Neural progenitor cell (in vitro differentiated cells): Measurements from ENCODE around the gene MAGI2. TPM values are rescaled to one million over a fixed set of nuclear protein-coding genes. Genes with fewer than 3 reads are reported as not detected.

Source experiments
- DNase-seq: peaks from one replicate; pipeline ENCODE4 v3.0.0-alpha.2; 2016; ENCODE audit warnings: low spot score
- H2AFZ ChIP-seq: fragments of 200-600 bp; sonication (generic); replicated peaks from 2 replicates; pipeline ENCODE4 v1.6.1; 2016; ENCODE audit warnings: antibody characterized with exemption
- H3F3A ChIP-seq: fragments of 200-600 bp; sonication (generic); 2 replicates; pipeline ENCODE4 v1.6.1; 2016; ENCODE audit warnings: antibody characterized with exemption, low read depth
- H3K27ac ChIP-seq: fragments of 200-600 bp; sonication (generic); 2 replicates; pipeline ENCODE4 v1.5.1; 2016; ENCODE audit warnings: mild to moderate bottlenecking
- H3K27me3 ChIP-seq: fragments of 200-600 bp; sonication (generic); 2 replicates; pipeline ENCODE4 v1.6.1; 2016; ENCODE audit warnings: mild to moderate bottlenecking, moderate library complexity
- H3K36me3 ChIP-seq: fragments of 200-600 bp; sonication (generic); 2 replicates; pipeline ENCODE4 v1.5.1; 2016
- H3K4me1 ChIP-seq: fragments of 200-600 bp; sonication (generic); 2 replicates; pipeline ENCODE4 v1.6.1; 2016; ENCODE audit warnings: mixed run types
- H3K4me2 ChIP-seq: fragments of 200-600 bp; sonication (generic); 2 replicates; pipeline ENCODE4 v1.6.1; 2016
- H3K4me3 ChIP-seq: fragments of 200-600 bp; sonication (generic); 2 replicates; pipeline ENCODE4 v1.5.1; 2016
- H3K79me2 ChIP-seq: fragments of 200-600 bp; sonication (generic); 2 replicates; pipeline ENCODE4 v1.6.1; 2016; ENCODE audit warnings: low read depth
- H3K9ac ChIP-seq: fragments of 200-600 bp; sonication (generic); 2 replicates; pipeline ENCODE4 v1.6.1; 2016
- H3K9me3 ChIP-seq: fragments of 200-600 bp; sonication (generic); 2 replicates; pipeline ENCODE4 v1.5.1; 2016; ENCODE audit warnings: low read depth
- H4K20me1 ChIP-seq: fragments of 200-600 bp; sonication (generic); 2 replicates; pipeline ENCODE4 v1.6.1; 2016; ENCODE audit warnings: low read depth
- H3K27ac Mint-ChIP-seq: 3 replicates; pipeline ENCODE4 v1.8.0; 2021; ENCODE audit warnings: mixed read lengths
- H3K27me3 Mint-ChIP-seq: 2 replicates; pipeline ENCODE4 v1.8.0; 2022; ENCODE audit warnings: low read depth, mild to moderate bottlenecking, inconsistent platforms, moderate library complexity, mixed read lengths; ENCODE audit not compliant: insufficient read depth
- H3K36me3 Mint-ChIP-seq: 3 replicates; pipeline ENCODE4 v1.8.0; 2021; ENCODE audit warnings: mixed read lengths
- H3K4me1 Mint-ChIP-seq: 3 replicates; pipeline ENCODE4 v1.8.0; 2021; ENCODE audit warnings: mixed read lengths
- H3K4me3 Mint-ChIP-seq: 3 replicates; pipeline ENCODE4 v1.8.0; 2021; ENCODE audit warnings: mild to moderate bottlenecking, moderate library complexity, mixed read lengths
- H3K9me3 Mint-ChIP-seq: 3 replicates; pipeline ENCODE4 v1.8.0; 2020; ENCODE audit warnings: mixed read lengths
- CTCF ChIP-seq: fragments of 200-600 bp; sonication (generic); IDR thresholded peaks from 2 replicates; pipeline ENCODE4 v1.5.1; 2017; ENCODE audit warnings: antibody characterized with exemption, mild to moderate bottlenecking
- EZH2 ChIP-seq: fragments of 200-600 bp; sonication (generic); IDR thresholded peaks from 2 replicates; pipeline ENCODE4 v1.6.1; 2017; ENCODE audit warnings: antibody characterized with exemption, mild to moderate bottlenecking, moderate library complexity
- EZH2phosphoT487 ChIP-seq: fragments of 200-600 bp; sonication (generic); IDR thresholded peaks from 2 replicates; pipeline ENCODE4 v1.6.1; 2017; ENCODE audit warnings: antibody characterized with exemption
- total RNA-seq: library from RNA; depleted of rRNA; stranded (reverse); fragments of >200 nt; gene quantifications from 2 replicates; pipeline ENCODE4 v1.2.3, GENCODE V29; 2015; ENCODE audit warnings: low replicate concordance

MAGI2 gene
- total RNA-seq, 1 donor from 2014 or later, result 5.8 TPM

- no peak overlapping the region for H2AFZ ChIP-seq
- no peak overlapping the region for H3K4me3 ChIP-seq
- no peaks in the 10 kb centered on the region for H3K4me1 ChIP-seq
- TF ChIP-seq EZH2, result no peak
- TF ChIP-seq CTCF, result no peak
- no peak for TF ChIP-seq EZH2phosphoT487
- DNase-seq, result no peak
- H3K9me3 Mint-ChIP-seq, result no peaks in the 10 kb centered on the region
- no peak overlapping the region for H3K4me2 ChIP-seq
- no peaks in the 10 kb centered on the region for H3K27me3 ChIP-seq
- H3K9ac ChIP-seq, result no peak overlapping the region
- no peaks in the 10 kb centered on the region for H3K79me2 ChIP-seq
- H3K4me1 Mint-ChIP-seq, result no peaks in the 10 kb centered on the region
- H3K27ac ChIP-seq, result no peak overlapping the region
- no peaks in the 10 kb centered on the region for H3K36me3 ChIP-seq
- H4K20me1 ChIP-seq, result no peaks in the 10 kb centered on the region
- H3F3A ChIP-seq, result no peaks in the 10 kb centered on the region
- no peaks in the 10 kb centered on the region for H3K9me3 ChIP-seq
- H3K36me3 Mint-ChIP-seq, result no peaks in the 10 kb centered on the region
- no peaks in the 10 kb centered on the region for H3K27me3 Mint-ChIP-seq
- H3K4me3 Mint-ChIP-seq, result no peak overlapping the region
- no peak overlapping the region for H3K27ac Mint-ChIP-seq
Observed at GRCh38 chr7:79495544-79496272, 42.2 kb upstream of the MAGI2 start.

DNA sequence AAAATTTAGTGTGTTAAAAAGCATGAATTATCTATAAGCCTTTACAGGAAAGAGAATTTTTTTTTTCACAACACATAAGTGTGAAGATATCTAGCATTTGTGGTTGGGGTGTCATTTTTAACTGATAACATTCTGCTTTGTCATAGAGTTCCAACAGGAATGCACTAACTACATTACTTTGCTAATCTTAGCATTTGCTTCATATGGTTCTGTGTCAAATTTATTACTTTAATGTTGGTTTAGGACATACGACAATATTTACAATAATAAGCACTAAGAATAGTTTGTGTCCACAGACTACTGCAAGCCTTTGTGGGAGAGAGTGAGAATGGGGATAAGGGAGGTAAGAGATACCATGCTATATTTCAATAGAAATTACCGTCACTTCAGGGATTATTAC is 40.6 kb upstream of the MAGI2 start:
- no peaks in the 10 kb centered on the region for H3F3A ChIP-seq
- no peak overlapping the region for H2AFZ ChIP-seq
- no peak overlapping the region for H3K4me3 ChIP-seq
- H3K9me3 Mint-ChIP-seq, result no peaks in the 10 kb centered on the region
- H3K27ac Mint-ChIP-seq, result no peak overlapping the region
- H3K27ac ChIP-seq, result no peak overlapping the region
- H3K4me1 ChIP-seq, result no peaks in the 10 kb centered on the region
- H3K9me3 ChIP-seq, result no peaks in the 10 kb centered on the region
- no peaks in the 10 kb centered on the region for H4K20me1 ChIP-seq
- no peaks in the 10 kb centered on the region for H3K36me3 ChIP-seq
- no peaks in the 10 kb centered on the region for H3K27me3 Mint-ChIP-seq
- H3K4me3 Mint-ChIP-seq, result no peak overlapping the region
- H3K9ac ChIP-seq, result no peak overlapping the region
- H3K4me1 Mint-ChIP-seq, result no peaks in the 10 kb centered on the region
- H3K36me3 Mint-ChIP-seq, result no peaks in the 10 kb centered on the region
- H3K4me2 ChIP-seq, result no peak overlapping the region
- no peak for TF ChIP-seq EZH2
- no peak for TF ChIP-seq CTCF
- TF ChIP-seq EZH2phosphoT487, result no peak
- DNase-seq, result no peak
- no peaks in the 10 kb centered on the region for H3K79me2 ChIP-seq
- H3K27me3 ChIP-seq, result no peaks in the 10 kb centered on the region

DNA sequence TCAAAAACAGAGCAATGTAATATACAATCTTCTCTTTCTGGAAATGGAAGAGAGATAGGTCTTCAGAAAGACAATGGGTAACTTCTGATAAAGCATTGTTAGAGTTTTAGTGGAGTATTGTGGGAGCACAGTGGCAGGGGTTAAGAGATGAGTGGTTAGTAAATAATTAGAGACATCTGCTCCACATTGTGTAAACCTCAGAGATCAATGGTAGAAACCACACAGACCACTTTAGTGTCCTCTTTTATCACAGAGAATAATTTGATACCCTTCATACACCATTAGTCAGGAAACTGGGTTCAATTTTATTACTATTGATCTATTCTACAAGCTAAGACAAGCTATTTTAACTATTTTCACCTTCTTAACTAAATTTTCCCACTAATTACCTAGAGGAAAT is 35.9 kb upstream of the MAGI2 start:
- Mint-ChIP-seq H3K4me3 (no peak overlapping the region), H3K27ac (no peak overlapping the region), H3K36me3 (no peaks in the 10 kb centered on the region), H3K9me3 (no peaks in the 10 kb centered on the region), H3K27me3 (peaks cover 7% of the 10 kb centered on the region), H3K4me1 (no peaks in the 10 kb centered on the region)
- Histone ChIP-seq H3K27me3 (no peaks in the 10 kb centered on the region), H2AFZ (no peak overlapping the region), H3F3A (no peaks in the 10 kb centered on the region), H3K9me3 (no peaks in the 10 kb centered on the region), H4K20me1 (no peaks in the 10 kb centered on the region), H3K4me2 (no peak overlapping the region), H3K27ac (no peak overlapping the region), H3K4me1 (no peaks in the 10 kb centered on the region), H3K4me3 (no peak overlapping the region), H3K79me2 (no peaks in the 10 kb centered on the region), H3K9ac (no peak overlapping the region), H3K36me3 (no peaks in the 10 kb centered on the region)
- no peak for TF ChIP-seq EZH2
- TF ChIP-seq CTCF, result no peak
- TF ChIP-seq EZH2phosphoT487, result no peak
- DNase-seq, result no peak
